A549 (cell line): ENCODE data around the gene CMKLR1.

Experiments
- CTCF ChIP-seq: fragments of >200 bp; sonication (Bioruptor Twin); formaldehyde crosslinking; IDR thresholded peaks from 3 replicates; pipeline ENCODE4 v1.5.1; 2016
- FOSL2 ChIP-seq, 2 experiments: fragments of 450-650 bp in 1 of 2; fragments of >200 bp in 1 of 2; sonication (Bioruptor Twin) in 1 of 2; formaldehyde crosslinking; IDR thresholded peaks; 2 replicates each; pipeline versions ENCODE4 v1.5.0 to v1.6.1; 2016 to 2020; ENCODE audit warnings: mild to moderate bottlenecking in 1 of 2, moderate library complexity in 1 of 2
- GATA3 ChIP-seq: IDR thresholded peaks from 2 replicates; pipeline ENCODE4 v1.6.1; 2012; ENCODE audit warnings: borderline replicate concordance
- JUN ChIP-seq, 2 experiments: fragments of >200 bp; sonication (Bioruptor Twin); formaldehyde crosslinking; IDR thresholded peaks; 2 replicates in 1 of 2; 3 replicates in 1 of 2; pipeline ENCODE4 v1.6.1; 2016 to 2017
- JUNB ChIP-seq: fragments of >200 bp; sonication (Bioruptor Twin); formaldehyde crosslinking; IDR thresholded peaks from 2 replicates; pipeline ENCODE4 v1.6.1; 2016
- POLR2A ChIP-seq: IDR thresholded peaks from 2 replicates; pipeline ENCODE4 v1.6.1; 2012; ENCODE audit warnings: mild to moderate bottlenecking, low read length
- REST ChIP-seq: fragments of 200-600 bp; sonication (generic); IDR thresholded peaks from 2 replicates; pipeline ENCODE4 v1.6.1; 2016; ENCODE audit warnings: antibody characterized with exemption, mild to moderate bottlenecking, moderate library complexity
- RNF2 ChIP-seq: fragments of 200-600 bp; sonication (generic); IDR thresholded peaks from 2 replicates; pipeline ENCODE4 v1.6.1; 2016; ENCODE audit warnings: low read depth, mild to moderate bottlenecking, antibody characterized with exemption, moderate library complexity, borderline replicate concordance
- TP53 ChIP-seq: fragments of 250-450 bp; sonication (Bioruptor Pico); IDR thresholded peaks from 2 replicates; pipeline ENCODE4 v1.5.0; 2021; ENCODE audit warnings: mild to moderate bottlenecking, moderate library complexity
- USF2 ChIP-seq: fragments of 450-650 bp; IDR thresholded peaks from 2 replicates; pipeline ENCODE4 v1.6.1; 2014; ENCODE audit warnings: antibody characterized with exemption

GRCh38 chr12:108324351-108325017 lies 14.6 kb downstream of the CMKLR1 start:
- TF ChIP-seq RNF2 (no peak), POLR2A (no peak), TP53 (no peak), FOSL2 (IDR thresholded peaks at IDR 0.05) (no peak), FOSL2 (CRISPR knock-in tag; IDR thresholded peaks at IDR 0.05) (no peak), JUNB (no peak), CTCF (no peak), JUN (IDR thresholded peaks at IDR 0.05) (no peak), GATA3 (no peak), REST (no peak), USF2 (no peak)
